DND-41 (cell line): ENCODE data around the gene MRPL44.

Experiments used
- CTCF ChIP-seq: IDR thresholded peaks from 2 replicates; pipeline ENCODE4 v1.5.1; 2012; ENCODE audit warnings: borderline replicate concordance, low read length, moderate library complexity, mild to moderate bottlenecking; ENCODE audit not compliant: poor library complexity, severe bottlenecking; ENCODE audit errors: extremely low read depth
- EZH2 ChIP-seq: IDR thresholded peaks from 3 replicates; pipeline ENCODE4 v1.6.1; 2012; ENCODE audit warnings: borderline replicate concordance, low read depth, mild to moderate bottlenecking, moderate library complexity, low read length, inconsistent platforms; ENCODE audit not compliant: severe bottlenecking

- no peak for TF ChIP-seq CTCF
- no peak for TF ChIP-seq EZH2
Measured at GRCh38 chr2:223995569-223995968, 38.3 kb downstream of the MRPL44 start.
